ENCODE data around the gene NPBWR2.
"Not testable (repeated sequence)": the region's sequence is repeated elsewhere in the genome, so short reads cannot be mapped to it uniquely, and the experiment has no call there.

The NPBWR2 gene

DNA sequence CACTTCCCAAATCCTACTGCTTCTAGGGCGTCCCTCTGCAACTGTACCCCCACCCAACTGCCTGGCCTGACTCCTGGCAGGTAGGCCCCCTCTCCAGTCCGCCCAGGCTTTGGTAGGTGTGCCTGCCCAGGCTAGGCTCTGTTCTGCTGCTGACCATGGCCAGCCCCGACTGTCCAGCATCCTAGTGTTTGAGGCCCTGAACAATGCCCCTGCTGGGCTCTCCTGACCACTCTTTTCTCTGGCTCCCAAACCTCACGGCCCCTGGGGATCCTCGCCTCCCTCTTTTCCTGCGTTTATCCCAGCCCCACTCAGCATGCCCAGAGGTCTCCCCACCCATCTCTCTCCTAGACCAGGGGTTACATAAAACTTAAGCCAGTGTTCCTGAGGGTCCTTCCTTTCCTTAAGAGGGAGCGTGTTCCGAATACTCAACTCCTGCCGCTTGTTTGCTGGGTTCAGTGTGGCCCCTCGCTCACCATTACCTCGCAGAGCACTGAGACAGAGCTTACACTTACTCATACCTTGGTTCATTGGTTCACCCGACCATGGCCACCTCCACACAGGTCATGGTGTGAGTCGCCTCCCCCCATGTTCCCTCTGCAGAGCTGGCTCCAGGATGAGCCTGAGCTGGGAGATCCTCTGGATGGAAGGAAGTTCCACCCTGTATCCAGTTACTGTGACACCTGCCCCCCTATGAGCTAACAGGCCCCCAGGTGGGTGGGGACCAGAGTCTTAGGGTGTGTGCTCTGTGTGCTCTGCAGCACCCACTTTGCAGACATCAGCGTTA lies 35.8 kb upstream of the NPBWR2 start:
- no peak for DNase-seq

DNA sequence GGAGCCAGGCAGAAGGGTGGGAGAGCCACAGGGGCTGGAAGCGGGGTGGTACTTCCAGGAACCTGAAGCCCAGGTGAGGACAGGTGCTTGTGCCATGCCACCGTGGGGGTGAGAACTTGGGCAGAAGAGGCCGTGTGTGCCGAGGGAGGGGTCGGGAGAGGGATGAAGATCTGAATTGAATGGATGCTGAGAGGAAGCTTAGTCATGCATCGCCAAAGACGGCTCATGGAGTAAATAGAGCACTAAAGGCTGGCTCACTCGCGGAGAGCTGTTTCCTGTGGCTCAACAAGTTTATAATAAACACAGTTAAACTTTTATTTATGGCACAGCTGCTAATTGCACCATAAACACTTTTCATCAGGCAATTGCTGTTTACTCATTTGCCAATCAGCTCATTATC lies 35.2 kb upstream of the NPBWR2 start:
- DNase-seq, result no peak

- DNase-seq, result no peak
Observed at GRCh38 chr20:64140956-64141355, 33.6 kb upstream of the NPBWR2 start.

DNA sequence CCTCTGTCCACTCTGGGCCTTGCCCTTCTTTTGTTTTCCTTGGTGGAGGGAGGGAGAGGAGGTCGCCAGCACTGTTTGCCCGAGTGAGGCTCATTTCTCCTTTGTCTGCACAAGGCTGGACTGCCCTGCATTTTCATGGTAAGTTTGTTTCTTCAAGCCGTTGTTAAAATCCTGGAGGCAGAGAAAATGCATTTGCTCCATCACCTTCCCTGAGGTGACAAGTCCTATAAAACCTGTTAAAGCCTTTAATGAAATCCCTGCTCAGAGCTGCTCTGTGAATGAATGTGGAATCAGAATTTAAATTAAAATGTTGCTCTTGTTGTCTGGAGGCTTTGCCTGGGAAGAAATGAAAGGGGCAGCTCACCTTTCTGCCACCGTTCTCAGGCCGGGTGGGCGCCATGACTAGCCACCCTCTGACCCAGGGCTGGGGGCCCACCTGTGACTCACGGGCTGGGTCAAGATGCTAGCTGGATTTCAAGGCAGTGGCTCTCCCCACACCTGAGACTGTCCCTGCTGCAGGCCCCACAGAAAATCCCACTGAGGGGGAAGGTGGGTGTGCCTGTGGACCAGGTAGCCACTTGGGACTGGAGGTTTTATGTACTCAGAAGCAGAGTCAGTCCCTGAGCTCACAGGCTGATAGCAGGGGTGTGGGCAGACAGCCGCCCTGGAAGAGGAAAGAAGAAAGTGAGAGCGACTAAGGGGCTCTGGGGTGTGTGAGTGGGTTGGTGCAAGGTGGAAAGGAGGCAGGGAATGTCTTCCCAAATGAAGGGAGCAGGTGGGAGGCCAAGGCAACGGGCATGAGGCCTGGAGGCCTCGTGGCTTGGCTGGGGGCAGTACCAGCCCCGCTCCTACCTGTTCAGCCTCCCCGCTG lies 32.9 kb upstream of the NPBWR2 start:
- DNase-seq, result no peak

GRCh38 chr20:64139199-64140060 lies 32.1 kb upstream of the NPBWR2 start:
- no peak for DNase-seq

DNA sequence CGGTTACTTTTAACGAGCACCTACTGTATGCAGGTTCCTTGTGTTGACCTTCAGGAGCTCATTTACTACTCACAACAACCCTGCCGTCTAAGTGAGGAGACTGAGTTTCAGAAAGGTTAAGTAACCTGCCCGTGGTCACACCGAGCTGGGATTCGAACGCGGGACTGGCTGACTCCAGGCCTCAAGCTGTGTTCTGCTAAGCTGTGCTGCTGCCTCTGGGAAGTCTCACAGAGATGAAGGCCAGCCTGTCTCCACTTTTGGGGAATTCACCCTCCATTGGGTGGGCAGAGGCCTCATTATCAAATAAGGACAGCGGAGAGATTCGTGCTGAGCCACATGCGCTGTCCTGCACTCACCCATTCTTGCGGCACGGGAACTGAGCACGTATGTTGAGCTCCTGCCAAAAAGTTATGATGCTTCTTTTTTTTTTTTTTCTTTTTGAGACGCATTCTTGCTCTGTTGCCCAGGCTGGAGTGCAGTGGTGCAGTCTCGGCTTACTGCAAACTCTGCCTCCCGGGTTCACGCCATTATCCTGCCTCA lies 31.0 kb upstream of the NPBWR2 start:
- DNase-seq, result no peak

DNA sequence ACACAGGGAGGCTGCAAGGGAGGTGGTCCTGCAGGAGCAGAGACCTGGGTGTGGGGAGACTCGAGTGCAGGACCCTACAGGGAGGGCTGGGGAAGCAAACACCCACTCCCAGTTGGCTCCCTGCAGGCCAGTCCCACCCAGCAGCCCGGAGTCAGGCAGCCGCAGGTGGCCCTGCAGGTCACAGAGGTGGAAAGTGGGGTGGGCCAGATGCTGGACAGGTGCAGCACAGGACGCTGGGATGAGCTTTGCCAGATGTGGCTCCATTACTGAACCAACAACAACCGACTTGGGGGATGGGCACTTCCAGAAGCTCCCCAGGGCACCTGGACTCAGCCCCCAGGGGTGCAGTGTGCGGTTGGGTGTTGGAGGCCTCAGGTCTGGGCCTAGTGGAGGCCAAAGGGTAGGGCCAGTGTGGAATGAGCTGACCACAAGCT lies 30.2 kb upstream of the NPBWR2 start:
- DNase-seq, result no peak

DNA sequence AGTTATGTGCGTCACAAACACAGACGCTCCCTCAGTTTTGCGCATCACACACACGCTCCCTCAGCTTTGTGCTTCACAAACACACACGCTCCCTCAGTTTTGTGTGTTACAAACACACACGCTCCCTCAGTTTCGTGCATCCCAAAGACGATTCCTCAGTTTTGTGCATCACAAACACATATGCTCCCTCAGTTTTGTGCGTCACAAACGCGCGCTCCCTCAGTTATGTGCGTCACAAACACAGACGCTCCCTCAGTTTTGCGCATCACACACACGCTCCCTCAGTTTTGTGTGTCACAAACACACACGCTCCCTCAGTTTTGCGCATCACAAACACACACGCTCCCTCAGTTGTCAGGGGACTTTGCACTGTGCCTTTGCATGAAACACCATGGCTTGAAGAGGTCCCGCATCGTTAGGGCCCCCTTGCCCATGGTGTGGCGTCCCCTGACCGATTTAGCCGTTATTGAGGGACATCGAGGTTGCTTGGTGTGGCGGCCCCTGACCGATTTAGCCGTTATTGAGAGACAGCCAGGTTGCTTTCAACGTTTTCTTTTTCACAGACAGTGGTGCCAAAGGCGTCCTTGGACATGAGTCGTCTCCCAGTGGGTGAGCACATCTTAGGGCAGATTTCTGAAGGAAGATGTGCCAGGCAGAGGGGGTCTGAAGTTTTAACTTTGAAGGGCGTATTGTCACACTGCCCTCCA lies 28.8 kb upstream of the NPBWR2 start:
- DNase-seq, result no peak

- not testable (repeated sequence) for DNase-seq
Observed at GRCh38 chr20:64134744-64135143, 27.4 kb upstream of the NPBWR2 start.

DNA sequence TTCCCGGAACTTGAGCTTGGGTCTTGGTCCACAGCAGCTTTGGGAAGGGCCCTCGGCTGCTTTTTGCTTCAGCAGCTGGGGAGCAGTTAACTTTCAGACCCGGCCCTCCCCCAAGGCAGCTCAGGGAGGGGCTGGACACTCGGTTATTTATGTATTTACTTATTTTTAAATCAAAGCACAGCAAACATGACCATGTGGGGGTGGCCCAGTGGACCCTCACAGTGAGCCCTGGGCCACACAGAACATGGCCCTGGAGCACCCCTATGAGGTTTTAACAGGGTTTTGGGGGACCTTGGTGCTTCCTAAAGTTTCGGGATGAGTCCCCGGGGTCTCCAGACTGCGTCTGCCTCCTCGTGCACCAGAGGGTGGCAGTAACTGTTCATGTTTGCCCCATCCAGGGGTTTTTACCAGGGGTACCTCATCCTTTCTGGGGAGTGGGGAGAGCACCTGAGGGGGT lies 26.6 kb upstream of the NPBWR2 start:
- DNase-seq, result no peak

GRCh38 chr20:64131406-64131805 lies 24.0 kb upstream of the NPBWR2 start:
- DNase-seq, result no peak

- DNase-seq, result no peak
Observed at GRCh38 chr20:64130876-64131275, 23.5 kb upstream of the NPBWR2 start.

GRCh38 chr20:64130271-64130670 lies 22.9 kb upstream of the NPBWR2 start:
- no peak for DNase-seq

GRCh38 chr20:64129146-64129782 lies 21.9 kb upstream of the NPBWR2 start:
- DNase-seq, result no peak

- not testable (repeated sequence) for DNase-seq
Observed at GRCh38 chr20:64123517-64123916, 16.2 kb upstream of the NPBWR2 start.

GRCh38 chr20:64122927-64123326 lies 15.6 kb upstream of the NPBWR2 start:
- not testable (repeated sequence) for DNase-seq

DNA sequence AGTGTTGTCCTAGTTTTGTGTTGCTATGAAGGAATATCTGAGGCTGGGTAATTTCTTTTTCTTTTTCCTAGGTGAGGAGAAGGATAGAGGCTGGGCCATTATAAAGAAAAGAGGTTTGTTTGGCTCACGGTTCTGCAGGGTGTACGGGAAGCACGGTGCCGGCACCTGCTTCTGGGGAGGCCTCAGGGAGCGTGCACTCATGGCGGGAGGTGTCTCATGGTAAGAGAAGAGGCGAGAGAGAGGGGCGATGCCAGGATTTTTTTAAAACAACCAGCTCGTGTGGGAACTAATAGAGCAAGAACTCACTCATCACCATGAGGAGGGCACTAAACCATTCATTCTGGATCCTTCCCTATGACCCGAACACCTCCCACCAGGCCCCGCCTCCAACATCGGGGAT lies 14.2 kb upstream of the NPBWR2 start:
- no peak for DNase-seq

DNA sequence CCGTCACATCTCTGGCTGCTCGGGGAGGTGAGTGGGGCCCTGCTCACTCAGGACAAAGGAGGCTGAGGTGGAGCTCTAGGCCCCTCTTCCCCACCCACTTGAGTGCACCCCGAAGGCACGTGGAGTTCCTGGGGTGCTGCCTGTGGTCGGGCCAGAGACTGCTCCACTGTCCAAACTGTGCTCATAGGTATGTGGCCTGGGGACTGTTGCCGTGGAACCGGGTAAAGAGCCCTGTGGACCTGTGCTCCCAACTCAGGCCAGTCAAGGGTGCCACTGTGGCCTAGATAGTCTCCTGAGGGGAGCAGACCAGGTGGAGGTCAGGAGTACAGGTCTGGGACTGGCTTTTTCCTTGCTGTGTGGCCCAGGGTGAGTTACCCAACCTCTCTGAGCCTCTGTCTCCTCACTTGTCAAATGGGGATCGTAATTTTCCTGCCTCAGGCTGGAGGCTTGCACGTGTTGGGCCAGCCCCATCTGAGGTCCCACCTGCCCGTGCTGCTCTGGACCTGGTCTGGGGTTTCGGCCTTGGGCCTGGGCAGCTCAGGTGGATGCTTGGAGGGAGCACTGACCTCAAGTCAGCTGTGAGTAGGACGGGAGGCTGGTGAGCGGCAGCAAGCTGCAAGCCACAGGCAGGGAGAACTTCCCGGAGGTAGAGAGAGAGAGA lies 12.4 kb upstream of the NPBWR2 start:
- DNase-seq, result no peak

DNA sequence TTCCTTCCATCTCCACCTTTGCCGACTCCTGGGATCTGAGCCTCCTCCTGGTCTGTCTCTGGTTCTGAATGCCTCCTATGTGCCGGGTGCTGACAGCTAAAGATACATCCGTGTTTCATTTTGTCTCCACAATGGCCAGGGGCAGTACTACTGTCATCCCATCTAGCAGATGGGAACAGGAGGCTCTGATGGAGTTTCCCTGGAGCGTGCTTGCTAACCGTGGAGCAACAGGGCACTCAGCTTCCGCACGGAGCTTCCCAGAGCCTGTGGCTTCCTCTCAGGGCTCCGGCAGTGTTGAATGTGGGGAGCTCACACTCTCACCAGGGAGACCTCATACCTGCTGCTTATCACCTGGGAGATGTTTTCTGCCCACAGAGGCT lies 11.9 kb upstream of the NPBWR2 start:
- no peak for DNase-seq

- DNase-seq, result not testable (repeated sequence)
Observed at GRCh38 chr20:64117432-64117777, 10.0 kb upstream of the NPBWR2 start.

Data from stimulated activated CD4-positive, alpha-beta T cell treated with anti-CD3 and anti-CD28 coated beads, Interleukin-12 subunit alpha, Interleukin-12 subunit beta, amount 100 ng/mL, for 4 hours (primary cell).